CD4-positive, alpha-beta memory T cell (primary cell): Measurements from ENCODE around the gene SEH1L. TPM values are rescaled to one million over a fixed set of nuclear protein-coding genes. Genes with fewer than 3 reads are reported as not detected.

ENCODE experiments used
- CTCF ChIA-PET: fragments of 350-600 bp; sonication (Branson Sonifier 250); formaldehyde crosslinking; loops from one replicate; lab custom pipeline; 2021; ENCODE audit warnings: inconsistent platforms; ENCODE audit not compliant: partially characterized antibody; lab: Charles Lee
- POLR2A ChIA-PET: fragments of 350-600 bp; sonication (Branson Sonifier 250); formaldehyde crosslinking; loops from one replicate; lab custom pipeline; 2021; ENCODE audit not compliant: partially characterized antibody; lab: Charles Lee
- DNase-seq, 5 donors: peaks; one replicate each; pipeline versions ENCODE4 v3.0.0 to v3.0.0-alpha.2; 2020 to 2022; ENCODE audit warnings: mixed read lengths in 1 of 5
- H3K27ac ChIP-seq: one replicate; pipeline ENCODE4 v1.7.0; 2013; ENCODE audit warnings: low read depth, low read length
- H3K27me3 ChIP-seq: 2 replicates; pipeline ENCODE4 v1.7.0; 2013; ENCODE audit warnings: mild to moderate bottlenecking, low read length, moderate library complexity; ENCODE audit not compliant: insufficient read depth
- H3K36me3 ChIP-seq: 2 replicates; pipeline ENCODE4 v1.7.0; 2013; ENCODE audit warnings: mild to moderate bottlenecking, low read length, moderate library complexity; ENCODE audit not compliant: insufficient read depth
- H3K4me1 ChIP-seq: 2 replicates; pipeline ENCODE4 v1.7.0; 2013; ENCODE audit warnings: mild to moderate bottlenecking, low read length, moderate library complexity; ENCODE audit not compliant: insufficient read depth
- H3K4me3 ChIP-seq, 2 donors: one replicate each; pipeline ENCODE4 v1.7.0; 2013; ENCODE audit warnings: low read length in 2 of 2, mild to moderate bottlenecking in 1 of 2
- H3K9me3 ChIP-seq, 2 donors: one replicate each; pipeline ENCODE4 v1.7.0; 2013; ENCODE audit warnings: low read length in 2 of 2, control low read depth in 1 of 2; ENCODE audit not compliant: control insufficient read depth in 1 of 2
- H3K27ac Mint-ChIP-seq, 7 donors: one replicate each; pipeline ENCODE4 v1.8.0; 2020 to 2021; ENCODE audit warnings: mixed read lengths in 7 of 7, mild to moderate bottlenecking in 6 of 7, inconsistent platforms in 3 of 7, moderate library complexity in 3 of 7
- H3K27me3 Mint-ChIP-seq, 2 donors: one replicate each; pipeline ENCODE4 v1.8.0; 2020 to 2021; ENCODE audit warnings: mixed read lengths in 2 of 2
- H3K36me3 Mint-ChIP-seq, 2 donors: one replicate each; pipeline ENCODE4 v1.8.0; 2020 to 2021; ENCODE audit warnings: mixed read lengths in 2 of 2, inconsistent platforms in 1 of 2, mild to moderate bottlenecking in 1 of 2
- H3K4me1 Mint-ChIP-seq, 4 donors: one replicate each; pipeline ENCODE4 v1.8.0; 2020 to 2021; ENCODE audit warnings: mixed read lengths in 4 of 4, mild to moderate bottlenecking in 1 of 4
- H3K4me3 Mint-ChIP-seq, 8 donors: one replicate each; pipeline ENCODE4 v1.8.0; 2020 to 2021; ENCODE audit warnings: mixed read lengths in 8 of 8, mild to moderate bottlenecking in 7 of 8, moderate library complexity in 6 of 8, inconsistent platforms in 3 of 8
- H3K9me3 Mint-ChIP-seq, 8 donors: one replicate each; pipeline ENCODE4 v1.8.0; 2020 to 2021; ENCODE audit warnings: mixed read lengths in 8 of 8, mild to moderate bottlenecking in 5 of 8, inconsistent platforms in 3 of 8, moderate library complexity in 1 of 8
- intact Hi-C: fragments of 100-400 bp; cut with micrococcal nuclease; formaldehyde crosslinking; loops from one replicate; pipeline ENCODE4 v1.15.1; 2023
- polyA plus RNA-seq, 2 donors: library from polyadenylated mRNA; unstranded; fragments of 300-500 nt; fragmentation: Illumina TruSeq; gene quantifications; one replicate each; pipeline ENCODE4 v1.2.3, GENCODE V29; 2021
- total RNA-seq, 2 experiments: library from RNA; stranded (reverse); gene quantifications; one replicate each; pipeline ENCODE4 v1.2.3, GENCODE V29; 2021

Gene SEH1L
- total and polyA plus RNA-seq, 4 experiments from 2014 or later, result 27.6 to 31.3 (median 29.3) TPM

GRCh38 chr18:12908706-12909105, 39.1 kb upstream of the SEH1L start:
- no peak overlapping the region for H3K27ac ChIP-seq
- no peak overlapping the region for H3K4me3 ChIP-seq
- H3K4me1 Mint-ChIP-seq, result peaks cover 7 to 15% (median 10%) of the 10 kb centered on the region in 4 donors
- H3K4me3 Mint-ChIP-seq, result peak overlapping the region in 1 of 8 donors; percentile 36
- peaks cover 0 to 10% (median 3%) of the 10 kb centered on the region in 8 donors for H3K9me3 Mint-ChIP-seq
- H3K27me3 ChIP-seq, result no peaks in the 10 kb centered on the region
- no peaks in the 10 kb centered on the region for H3K27me3 Mint-ChIP-seq
- POLR2A ChIA-PET, result no interaction called here
- H3K9me3 ChIP-seq, result no peaks in the 10 kb centered on the region
- H3K36me3 ChIP-seq, result no peaks in the 10 kb centered on the region
- peaks cover 22% of the 10 kb centered on the region for H3K4me1 ChIP-seq
- DNase-seq, result no peak
- intact Hi-C loops, result no loop called here
- peaks cover 0 to 3% of the 10 kb centered on the region in 2 donors for H3K36me3 Mint-ChIP-seq
- no peak overlapping the region for H3K27ac Mint-ChIP-seq
- CTCF ChIA-PET, result interaction anchor here (1.4 to 2.4 kb wide), 2 partner anchors 15 to 26 kb away, joined by 3 to 11 read pairs; no protein-coding TSS in a partner anchor

- no peaks in the 10 kb centered on the region for H3K36me3 ChIP-seq
- H3K9me3 ChIP-seq, result no peaks in the 10 kb centered on the region
- intact Hi-C loops, result no loop called here
- Mint-ChIP-seq H3K36me3 (peaks cover 0 to 3% of the 10 kb centered on the region in 2 donors), H3K4me1 (peaks cover 2 to 8% (median 4%) of the 10 kb centered on the region in 4 donors), H3K27ac (peak overlapping the region in 3 of 7 donors; percentile 8 to 47 (median 8)), H3K4me3 (peak overlapping the region; percentile 32 to 77 (median 69)), H3K9me3 (peaks cover 0 to 12% (median 5%) of the 10 kb centered on the region in 8 donors), H3K27me3 (no peaks in the 10 kb centered on the region)
- CTCF ChIA-PET, result interaction anchor here (0.6 to 1.6 kb wide), 3 partner anchors 17 to 25 kb away, joined by 3 to 4 read pairs (median 4); no protein-coding TSS in a partner anchor
- peaks cover 12% of the 10 kb centered on the region for H3K4me1 ChIP-seq
- no peaks in the 10 kb centered on the region for H3K27me3 ChIP-seq
- no peak overlapping the region for H3K27ac ChIP-seq
- H3K4me3 ChIP-seq, result peak overlapping the region in 1 of 2 donors; percentile 43
- peak in 4 of 5 donors; percentile 45 to 52 (median 50) for DNase-seq
- POLR2A ChIA-PET, result interaction anchor here (0.5 to 2.4 kb wide), 6 partner anchors 10 to 534 kb away, joined by 3 to 12 read pairs (median 4); partner anchors contain the start of genes AFG3L2, PTPN2 and SEH1L
These were observed 36.5 kb upstream of the SEH1L start for GRCh38 chr18:12911025-12911928.

- H3K4me3 Mint-ChIP-seq, result peak overlapping the region in 1 of 8 donors; percentile 57
- Histone ChIP-seq H3K27ac (no peak overlapping the region), H3K36me3 (no peaks in the 10 kb centered on the region), H3K9me3 (no peaks in the 10 kb centered on the region), H3K27me3 (no peaks in the 10 kb centered on the region), H3K4me3 (no peak overlapping the region), H3K4me1 (peaks cover 12% of the 10 kb centered on the region)
- H3K9me3 Mint-ChIP-seq, result peaks cover 0 to 12% (median 5%) of the 10 kb centered on the region in 8 donors
- no peak overlapping the region for H3K27ac Mint-ChIP-seq
- ChIA-PET POLR2A (interaction anchor here (0.5 to 2.4 kb wide), 5 partner anchors 9 to 535 kb away, joined by 3 to 12 read pairs (median 4); partner anchors contain the start of genes AFG3L2, PTPN2 and SEH1L), CTCF (interaction anchor here (1.0 to 1.6 kb wide), 2 partner anchors 18 to 25 kb away, joined by 4 read pairs; no protein-coding TSS in a partner anchor)
- no peak for DNase-seq
- H3K27me3 Mint-ChIP-seq, result no peaks in the 10 kb centered on the region
- intact Hi-C loops, result no loop called here
- H3K36me3 Mint-ChIP-seq, result peaks cover 0 to 3% of the 10 kb centered on the region in 2 donors
- H3K4me1 Mint-ChIP-seq, result peaks cover 2 to 8% (median 4%) of the 10 kb centered on the region in 4 donors
These were observed 35.7 kb upstream of the SEH1L start for GRCh38 chr18:12911929-12912703.

DNA sequence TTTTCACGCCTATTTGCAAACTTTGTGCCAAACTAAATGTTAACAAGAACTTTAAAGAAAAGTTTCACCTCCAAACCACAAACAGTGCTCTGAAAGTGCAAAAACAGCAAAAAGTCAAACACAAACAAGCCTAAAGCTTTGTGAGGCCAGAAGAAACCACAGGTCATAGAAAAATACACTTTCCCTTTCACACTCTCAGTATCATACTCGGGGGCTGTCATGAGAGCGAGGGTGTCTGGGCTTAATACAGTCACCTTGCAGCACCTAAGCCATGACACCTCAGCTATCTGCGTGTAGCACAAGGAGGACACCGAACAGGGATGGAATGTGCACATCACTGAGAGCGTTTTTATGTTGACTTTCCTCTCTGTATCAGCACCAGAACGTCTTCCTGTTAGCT, 26.6 kb upstream of the SEH1L start:
- H3K36me3 ChIP-seq, result no peaks in the 10 kb centered on the region
- ChIA-PET CTCF (interaction anchor here (1.0 to 5.3 kb wide), 7 partner anchors 13 to 38 kb away, joined by 3 to 32 read pairs (median 4); partner anchors contain the start of gene PTPN2), POLR2A (interaction anchor here (0.6 to 2.7 kb wide), 12 partner anchors 8 to 219 kb away, joined by 3 to 15 read pairs (median 4); partner anchors contain the start of genes CEP76, PSMG2, PTPN2 and SEH1L)
- H3K27me3 ChIP-seq, result no peaks in the 10 kb centered on the region
- Mint-ChIP-seq H3K4me3 (peak overlapping the region; percentile 60 to 75 (median 71)), H3K9me3 (no peaks in the 10 kb centered on the region), H3K27me3 (no peaks in the 10 kb centered on the region), H3K4me1 (peaks cover 13 to 24% (median 19%) of the 10 kb centered on the region in 4 donors), H3K36me3 (no peaks in the 10 kb centered on the region), H3K27ac (peak overlapping the region; percentile 44 to 85 (median 62))
- peak; percentile 22 to 50 (median 42) for DNase-seq
- no peak overlapping the region for H3K27ac ChIP-seq
- no peaks in the 10 kb centered on the region for H3K9me3 ChIP-seq
- peaks cover 17% of the 10 kb centered on the region for H3K4me1 ChIP-seq
- peak overlapping the region in 1 of 2 donors; percentile 17 for H3K4me3 ChIP-seq
- intact Hi-C loops, result no loop called here

GRCh38 chr18:12922266-12922665, 25.5 kb upstream of the SEH1L start:
- CTCF ChIA-PET, result interaction anchor here (1.1 to 5.3 kb wide), 4 partner anchors 12 to 39 kb away, joined by 3 to 32 read pairs (median 10); partner anchors contain the start of gene PTPN2

GRCh38 chr18:12924616-12925015, 23.2 kb upstream of the SEH1L start:
- Mint-ChIP-seq H3K4me3 (no peak overlapping the region), H3K27ac (no peak overlapping the region), H3K27me3 (no peaks in the 10 kb centered on the region), H3K4me1 (peaks cover 14 to 21% (median 17%) of the 10 kb centered on the region in 4 donors), H3K9me3 (no peaks in the 10 kb centered on the region), H3K36me3 (no peaks in the 10 kb centered on the region)
- Histone ChIP-seq H3K4me1 (peaks cover 16% of the 10 kb centered on the region), H3K27ac (no peak overlapping the region), H3K27me3 (no peaks in the 10 kb centered on the region), H3K4me3 (no peak overlapping the region), H3K36me3 (no peaks in the 10 kb centered on the region), H3K9me3 (no peaks in the 10 kb centered on the region)
- intact Hi-C loops, result no loop called here
- POLR2A ChIA-PET, result interaction anchor here (1.0 kb wide), 1 partner anchor 9 kb away, joined by 3 read pairs; no protein-coding TSS in a partner anchor
- no peak for DNase-seq
- CTCF ChIA-PET, result interaction anchor here (0.8 to 5.3 kb wide), 3 partner anchors 10 to 179 kb away, joined by 3 to 32 read pairs (median 4); no protein-coding TSS in a partner anchor

More at GRCh38 chr18:12922266-12922665, 25.5 kb upstream of the SEH1L start:
- POLR2A ChIA-PET, result interaction anchor here (1.2 to 2.7 kb wide), 7 partner anchors 11 to 220 kb away, joined by 4 to 15 read pairs (median 7); partner anchors contain the start of genes CEP76, PSMG2, PTPN2 and SEH1L
- Histone ChIP-seq H3K9me3 (no peaks in the 10 kb centered on the region), H3K27ac (no peak overlapping the region), H3K36me3 (no peaks in the 10 kb centered on the region), H3K4me3 (no peak overlapping the region), H3K4me1 (peaks cover 17% of the 10 kb centered on the region), H3K27me3 (no peaks in the 10 kb centered on the region)
- H3K27ac Mint-ChIP-seq, result no peak overlapping the region
- DNase-seq, result no peak
- peaks cover 13 to 24% (median 19%) of the 10 kb centered on the region in 4 donors for H3K4me1 Mint-ChIP-seq
- intact Hi-C loops, result no loop called here
- no peaks in the 10 kb centered on the region for H3K36me3 Mint-ChIP-seq
- H3K9me3 Mint-ChIP-seq, result no peaks in the 10 kb centered on the region
- H3K27me3 Mint-ChIP-seq, result no peaks in the 10 kb centered on the region
- H3K4me3 Mint-ChIP-seq, result no peak overlapping the region
